ENCODE data around the gene AKT1. TPM values are rescaled to one million over a fixed set of nuclear protein-coding genes. Genes with fewer than 3 reads are reported as not detected.

Gene AKT1
- polyA plus RNA-seq, 2 of the 4 experiments (the other 2 are of a cell fraction): 70.2 to 93.8 TPM

- ChIA-PET CTCF (interaction anchor here (1.0 to 2.2 kb wide), 3 partner anchors 21 to 240 kb away, joined by 3 to 9 read pairs (median 7); no protein-coding TSS in a partner anchor), POLR2A (no interaction called here)
- ATAC-seq: peak; percentile 63 to 78
- peak overlapping the region; percentile 32 for H3K4me2 ChIP-seq
- FAIRE-seq: peak; percentile 49
- peak overlapping the region in 1 of 2 experiments; percentile 71; a peak in 3 of 6 replicates for H3K27ac ChIP-seq
- TF ChIP-seq FOSB (CRISPR knock-in tag; IDR thresholded peaks at IDR 0.05) (no peak), FOSL2 (IDR thresholded peaks at IDR 0.05) (no peak), FOSL2 (CRISPR knock-in tag; IDR thresholded peaks at IDR 0.05) (peak; percentile 66)
- 58% methylated on average over 2 of the region's 3 CpGs for WGBS (ENCODE audit: missing lambda C conversion rate)
- H3K4me1 ChIP-seq: peaks cover 37% of the 10 kb centered on the region
- no peaks in the 10 kb centered on the region for H3K9me3 ChIP-seq
- DNase-seq (ENCODE audit: low read depth in 1 of 2, low spot score in 1 of 2): peak; percentile 81 to 82
- no peak overlapping the region for H3K4me3 ChIP-seq
These were observed 9.8 kb upstream of the AKT1 start for GRCh38 chr14:104805326-104805678.

DNA sequence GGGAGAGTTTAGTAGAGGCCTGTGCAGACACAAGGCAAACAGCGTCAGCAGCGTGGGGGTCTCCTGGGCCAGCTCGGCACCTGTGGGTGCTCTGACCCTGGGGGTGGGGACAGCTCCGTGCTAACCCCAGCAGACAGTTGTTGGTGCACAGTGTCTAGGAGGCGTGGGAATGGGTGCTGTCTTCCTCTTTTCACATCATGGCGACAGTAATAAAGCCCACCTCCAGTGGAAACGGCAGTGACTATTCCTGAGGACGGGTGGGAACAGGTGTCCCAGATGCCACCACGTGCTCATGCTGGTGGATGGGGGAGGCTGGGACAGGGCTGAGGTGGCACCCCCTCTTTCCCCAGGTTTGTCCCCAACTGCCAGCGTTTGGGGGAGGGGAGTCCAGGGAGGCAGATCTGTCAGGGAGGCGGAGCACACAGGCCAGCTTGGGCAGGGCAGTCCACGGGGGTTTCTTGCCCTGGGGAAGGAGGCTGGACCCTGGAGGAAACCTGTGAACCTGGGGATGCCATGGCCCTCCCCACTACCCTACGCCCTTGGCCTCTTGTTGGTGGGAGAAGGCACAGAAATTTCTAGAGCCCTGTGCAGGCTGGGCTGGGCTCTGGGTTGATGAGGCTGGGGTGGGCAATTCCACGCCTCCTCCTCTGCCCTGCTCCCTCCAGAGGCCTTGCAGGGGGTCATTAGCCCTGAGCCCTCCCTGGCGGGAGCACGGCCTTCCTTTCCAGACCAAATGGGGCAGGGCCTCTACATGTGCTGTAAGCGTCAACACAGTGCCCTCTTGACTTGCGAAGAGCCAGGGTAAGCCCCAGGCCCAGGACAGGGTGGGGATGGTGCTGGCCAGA lies 9.2 kb upstream of the AKT1 start:
- Histone ChIP-seq H3K4me1 (peaks cover 41% of the 10 kb centered on the region), H3K27ac (peak overlapping the region in 1 of 2 experiments; percentile 71; a peak in 3 of 6 replicates), H3K4me2 (peak overlapping the region; percentile 32), H3K9me3 (no peaks in the 10 kb centered on the region), H3K4me3 (no peak overlapping the region)
- WGBS (ENCODE audit: missing lambda C conversion rate): 82% methylated on average over 18 of the region's 18 CpGs
- FAIRE-seq (no peak), DNase-seq (ENCODE audit: low read depth in 1 of 2, low spot score in 1 of 2) (no peak), ATAC-seq (peak in 1 of 2 experiments; percentile 10; a peak in 3 of 6 replicates)
- ChIA-PET CTCF (interaction anchor here (1.0 to 2.2 kb wide), 4 partner anchors 16 to 241 kb away, joined by 3 to 9 read pairs (median 6); no protein-coding TSS in a partner anchor), POLR2A (no interaction called here)
- TF ChIP-seq POLR2A (IDR thresholded peaks at IDR 0.05; ENCODE audit: low read length): no peak
- TF ChIP-seq ZFP36 (IDR thresholded peaks at IDR 0.05; ENCODE audit: borderline replicate concordance, partially characterized antibody): no peak
- no peak for TF ChIP-seq MAFK (IDR thresholded peaks at IDR 0.05; ENCODE audit: partially characterized antibody)
- TF ChIP-seq NPAS2 (CRISPR knock-in tag; IDR thresholded peaks at IDR 0.05; ENCODE audit: borderline replicate concordance): no peak
- no peak for TF ChIP-seq NR3C1 (IDR thresholded peaks at IDR 0.05)
- no peak for TF ChIP-seq KDM5A (IDR thresholded peaks at IDR 0.05)
- no peak for TF ChIP-seq RAD21 (conservative IDR thresholded peaks at IDR 0.05 in 1 of 2, IDR thresholded peaks at IDR 0.05 in 1 of 2)
- no peak for TF ChIP-seq EHF (CRISPR knock-in tag; IDR thresholded peaks at IDR 0.05)
- TF ChIP-seq, protein P1, sequence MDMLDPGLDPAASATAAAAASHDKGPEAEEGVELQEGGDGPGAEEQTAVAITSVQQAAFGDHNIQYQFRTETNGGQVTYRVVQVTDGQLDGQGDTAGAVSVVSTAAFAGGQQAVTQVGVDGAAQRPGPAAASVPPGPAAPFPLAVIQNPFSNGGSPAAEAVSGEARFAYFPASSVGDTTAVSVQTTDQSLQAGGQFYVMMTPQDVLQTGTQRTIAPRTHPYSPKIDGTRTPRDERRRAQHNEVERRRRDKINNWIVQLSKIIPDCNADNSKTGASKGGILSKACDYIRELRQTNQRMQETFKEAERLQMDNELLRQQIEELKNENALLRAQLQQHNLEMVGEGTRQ (IDR thresholded peaks at IDR 0.05): no peak
- TF ChIP-seq CBX2 (IDR thresholded peaks at IDR 0.05; ENCODE audit: borderline replicate concordance, low read depth): no peak
- TF ChIP-seq CBX8 (IDR thresholded peaks at IDR 0.05): no peak
- TF ChIP-seq PHF8 (IDR thresholded peaks at IDR 0.05; ENCODE audit: borderline replicate concordance, low read depth): no peak
- no peak for TF ChIP-seq NFE2L2 (conservative IDR thresholded peaks at IDR 0.05; ENCODE audit: low read length)
- no peak for TF ChIP-seq KDM1A (IDR thresholded peaks at IDR 0.05; ENCODE audit: low read depth)
- TF ChIP-seq RCOR1 (IDR thresholded peaks at IDR 0.05; ENCODE audit: low read depth, low read length): no peak
- TF ChIP-seq RFX5 (IDR thresholded peaks at IDR 0.05): no peak
- no peak for TF ChIP-seq CHD2 (IDR thresholded peaks at IDR 0.05; ENCODE audit: low read length, partially characterized antibody)
- TF ChIP-seq, protein P2, sequence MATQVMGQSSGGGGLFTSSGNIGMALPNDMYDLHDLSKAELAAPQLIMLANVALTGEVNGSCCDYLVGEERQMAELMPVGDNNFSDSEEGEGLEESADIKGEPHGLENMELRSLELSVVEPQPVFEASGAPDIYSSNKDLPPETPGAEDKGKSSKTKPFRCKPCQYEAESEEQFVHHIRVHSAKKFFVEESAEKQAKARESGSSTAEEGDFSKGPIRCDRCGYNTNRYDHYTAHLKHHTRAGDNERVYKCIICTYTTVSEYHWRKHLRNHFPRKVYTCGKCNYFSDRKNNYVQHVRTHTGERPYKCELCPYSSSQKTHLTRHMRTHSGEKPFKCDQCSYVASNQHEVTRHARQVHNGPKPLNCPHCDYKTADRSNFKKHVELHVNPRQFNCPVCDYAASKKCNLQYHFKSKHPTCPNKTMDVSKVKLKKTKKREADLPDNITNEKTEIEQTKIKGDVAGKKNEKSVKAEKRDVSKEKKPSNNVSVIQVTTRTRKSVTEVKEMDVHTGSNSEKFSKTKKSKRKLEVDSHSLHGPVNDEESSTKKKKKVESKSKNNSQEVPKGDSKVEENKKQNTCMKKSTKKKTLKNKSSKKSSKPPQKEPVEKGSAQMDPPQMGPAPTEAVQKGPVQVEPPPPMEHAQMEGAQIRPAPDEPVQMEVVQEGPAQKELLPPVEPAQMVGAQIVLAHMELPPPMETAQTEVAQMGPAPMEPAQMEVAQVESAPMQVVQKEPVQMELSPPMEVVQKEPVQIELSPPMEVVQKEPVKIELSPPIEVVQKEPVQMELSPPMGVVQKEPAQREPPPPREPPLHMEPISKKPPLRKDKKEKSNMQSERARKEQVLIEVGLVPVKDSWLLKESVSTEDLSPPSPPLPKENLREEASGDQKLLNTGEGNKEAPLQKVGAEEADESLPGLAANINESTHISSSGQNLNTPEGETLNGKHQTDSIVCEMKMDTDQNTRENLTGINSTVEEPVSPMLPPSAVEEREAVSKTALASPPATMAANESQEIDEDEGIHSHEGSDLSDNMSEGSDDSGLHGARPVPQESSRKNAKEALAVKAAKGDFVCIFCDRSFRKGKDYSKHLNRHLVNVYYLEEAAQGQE (IDR thresholded peaks at IDR 0.05): no peak
